Ovary (tissue), 9 donors: ENCODE data around the gene TCTA. TPM values are rescaled to one million over a fixed set of nuclear protein-coding genes. Genes with fewer than 3 reads are reported as not detected.

ENCODE experiments used
- DNase-seq, 5 donors: peaks; one replicate each; pipeline ENCODE4 v3.0.0-alpha.2; 2019 to 2020
- H3K27ac ChIP-seq, 2 donors: fragments of 200-600 bp; one replicate each; pipeline versions ENCODE4 v1.5.1 to v1.8.0; 2019 to 2022
- H3K27me3 ChIP-seq: fragments of 200-600 bp; one replicate; pipeline ENCODE4 v1.8.0; 2022
- H3K36me3 ChIP-seq: fragments of 200-600 bp; sonication (generic); one replicate; pipeline ENCODE4 v1.5.1; 2019
- H3K4me1 ChIP-seq: one replicate; pipeline ENCODE4 v1.8.1; 2013; ENCODE audit warnings: mild to moderate bottlenecking, moderate library complexity; ENCODE audit not compliant: insufficient read depth
- H3K4me3 ChIP-seq: fragments of 200-600 bp; sonication (generic); one replicate; pipeline ENCODE4 v1.5.1; 2017
- H3K9me3 ChIP-seq, 2 donors: fragments of 200-600 bp in 1 of 2; sonication (generic) in 1 of 2; one replicate each; pipeline versions ENCODE4 v1.5.1 to v1.8.1; 2013 to 2019; ENCODE audit warnings: mild to moderate bottlenecking in 1 of 2, moderate library complexity in 1 of 2
- EP300 ChIP-seq: sonication (generic); formaldehyde crosslinking; IDR thresholded peaks from one replicate; pipeline ENCODE4 v1.6.1; 2017; ENCODE audit warnings: antibody characterized with exemption
- POLR2A ChIP-seq: fragments of 450-650 bp; IDR thresholded peaks from one replicate; pipeline ENCODE4 v1.6.1; 2017; ENCODE audit warnings: antibody characterized with exemption, mild to moderate bottlenecking, moderate library complexity
- WGBS, 3 donors: extraction: QIAGEN DNeasy Blood & Tissue Kit in 1 of 3; methylation state at CpG; one replicate each; pipeline versions ENCODE4 v1.1.5 to v1.1.7; 2013 to 2017; 5-methylcytosine and 5-hydroxymethylcytosine counted together
- intact Hi-C, 4 donors: fragments of 100-400 bp; cut with DNase I; formaldehyde crosslinking; loops; one replicate each; pipeline versions ENCODE4 v1.11.0 to v1.15.1; 2022 to 2023
- polyA plus RNA-seq, 2 donors: library from polyadenylated mRNA; stranded (reverse); fragments of 200-250 nt in 1 of 2; fragments of 350-450 nt in 1 of 2; fragmentation: Illumina TruSeq in 1 of 2; extraction: RNeasy Lipid Tissue Mini Kit (QIAGEN cat#74804) in 1 of 2; gene quantifications; one replicate each; pipeline ENCODE4 v1.2.3, GENCODE V29; 2013 to 2014
- total RNA-seq, 7 donors: library from RNA; depleted of rRNA in 2 of 7; stranded (reverse); fragments of >200 nt in 2 of 7; fragmentation: NEBNext Ultra II Directional in 3 of 7; extraction: Animal tissue kit (Norgen Biotek cat#: 25700) in 3 of 7; gene quantifications; one replicate each; pipeline versions ENCODE4 v1.1.0 to v1.2.4, GENCODE V29; 2016 to 2023
- TF ChIP-seq, protein P1 (sequence below), 3 donors: fragments of 450-650 bp in 2 of 3; fragments of 200-600 bp in 1 of 3; IDR thresholded peaks; one replicate each; pipeline versions ENCODE4 v1.5.1 to v1.8.0; 2016 to 2022; ENCODE audit warnings: antibody characterized with exemption in 3 of 3, mild to moderate bottlenecking in 1 of 3
- donor health status: DM: no; HTN: no; CAD: no; lungs with moderate emphysema.
- donor health status: DM: no; HTN: no; CAD: no.
- donor health status: Bipolar disorder and iron deficiency.
- donor health status: DM: yes; HTN: yes; CAD: no.
- donor health status: DM: no; HTN: no; CAD: no.
- donor health status: DM: yes; HTN: yes; CAD: no.

Gene TCTA
- total and polyA plus RNA-seq, 9 donors, result 22.4 to 63.0 (median 29.6) TPM

GRCh38 chr3:49461443-49462171 is 49.4 kb downstream of the TCTA start:
- TF ChIP-seq, protein P1, sequence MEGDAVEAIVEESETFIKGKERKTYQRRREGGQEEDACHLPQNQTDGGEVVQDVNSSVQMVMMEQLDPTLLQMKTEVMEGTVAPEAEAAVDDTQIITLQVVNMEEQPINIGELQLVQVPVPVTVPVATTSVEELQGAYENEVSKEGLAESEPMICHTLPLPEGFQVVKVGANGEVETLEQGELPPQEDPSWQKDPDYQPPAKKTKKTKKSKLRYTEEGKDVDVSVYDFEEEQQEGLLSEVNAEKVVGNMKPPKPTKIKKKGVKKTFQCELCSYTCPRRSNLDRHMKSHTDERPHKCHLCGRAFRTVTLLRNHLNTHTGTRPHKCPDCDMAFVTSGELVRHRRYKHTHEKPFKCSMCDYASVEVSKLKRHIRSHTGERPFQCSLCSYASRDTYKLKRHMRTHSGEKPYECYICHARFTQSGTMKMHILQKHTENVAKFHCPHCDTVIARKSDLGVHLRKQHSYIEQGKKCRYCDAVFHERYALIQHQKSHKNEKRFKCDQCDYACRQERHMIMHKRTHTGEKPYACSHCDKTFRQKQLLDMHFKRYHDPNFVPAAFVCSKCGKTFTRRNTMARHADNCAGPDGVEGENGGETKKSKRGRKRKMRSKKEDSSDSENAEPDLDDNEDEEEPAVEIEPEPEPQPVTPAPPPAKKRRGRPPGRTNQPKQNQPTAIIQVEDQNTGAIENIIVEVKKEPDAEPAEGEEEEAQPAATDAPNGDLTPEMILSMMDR (IDR thresholded peaks at IDR 0.05), result no peak
- TF ChIP-seq EP300, result no peak
- no peak for TF ChIP-seq POLR2A
- Histone ChIP-seq H3K4me3 (no peak overlapping the region), H3K36me3 (no peaks in the 10 kb centered on the region), H3K4me1 (peaks cover 12% of the 10 kb centered on the region), H3K27me3 (no peaks in the 10 kb centered on the region), H3K27ac (no peak overlapping the region), H3K9me3 (no peaks in the 10 kb centered on the region)
- WGBS, 3 donors, result 11 to 20% (median 15%) methylated on average over 1 of the region's 1 CpG
- no peak for DNase-seq
- intact Hi-C loops, result loop anchor here in 1 of 4 donors (10.0 kb wide), 1 partner anchor 47 kb away; the partner anchor contains the start of genes RHOA and TCTA

DNA sequence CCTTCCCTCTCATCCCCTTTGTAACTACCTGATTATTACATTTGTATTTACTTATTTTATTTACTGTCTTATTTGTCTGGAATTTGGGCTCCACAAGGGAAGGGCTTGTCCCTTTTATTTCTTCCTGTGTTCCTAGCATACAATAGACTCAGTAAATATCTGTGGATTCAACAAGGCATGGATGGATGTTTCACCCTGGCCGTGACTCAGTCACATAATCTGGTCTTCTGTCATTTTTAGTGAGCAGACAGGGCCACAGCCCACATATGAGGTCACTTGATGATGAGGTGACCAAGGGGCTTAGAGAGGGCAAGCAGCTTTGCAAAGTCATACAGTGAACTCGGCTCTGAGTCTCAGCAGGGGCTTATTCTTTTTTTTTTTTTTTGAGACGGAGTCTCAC is 50.0 kb downstream of the TCTA start:
- Histone ChIP-seq H3K4me3 (no peak overlapping the region), H3K4me1 (peaks cover 12% of the 10 kb centered on the region), H3K27me3 (no peaks in the 10 kb centered on the region), H3K27ac (no peak overlapping the region), H3K36me3 (no peaks in the 10 kb centered on the region), H3K9me3 (no peaks in the 10 kb centered on the region)
- DNase-seq, result no peak
- intact Hi-C loops, result loop anchor here in 1 of 4 donors (10.0 kb wide), 1 partner anchor 47 kb away; the partner anchor contains the start of genes RHOA and TCTA
- 62 to 64% (median 63%) methylated on average over 3 of the region's 3 CpGs for WGBS, 3 donors
- no peak for TF ChIP-seq EP300
- TF ChIP-seq, protein P1 (IDR thresholded peaks at IDR 0.05), result no peak

GRCh38 chr3:49465270-49466034 is 53.2 kb downstream of the TCTA start:
- no peaks in the 10 kb centered on the region for H3K36me3 ChIP-seq
- no peak for DNase-seq
- H3K27me3 ChIP-seq, result no peaks in the 10 kb centered on the region
- no peaks in the 10 kb centered on the region for H3K9me3 ChIP-seq
- intact Hi-C loops, result loop anchor here in 1 of 4 donors (10.0 kb wide), 1 partner anchor 51 kb away; the partner anchor contains the start of genes RHOA and TCTA
- H3K27ac ChIP-seq, result peak overlapping the region in 1 of 2 donors; percentile 40
- no peak overlapping the region for H3K4me3 ChIP-seq
- H3K4me1 ChIP-seq, result peaks cover 16% of the 10 kb centered on the region
- WGBS, 3 donors, result 83 to 84% (median 83%) methylated on average over 18 of the region's 18 CpGs
- TF ChIP-seq POLR2A, result no peak
- no peak for TF ChIP-seq EP300
- TF ChIP-seq, protein P1 (IDR thresholded peaks at IDR 0.05), result no peak

Other genes with a start within 250 kb of the TCTA start
- 10 to 100 TPM; 24.8 to 39.0 (median 32.7) TPM for gene CCDC71, start 246.1 kb upstream of the TCTA start, total RNA-seq
- gene CCDC71, start 246.1 kb upstream of the TCTA start, polyA plus RNA-seq, result 10 to 100 TPM in 1 of 2 donors, 1 to 10 TPM in 1; 6.9 to 30.9 TPM
- gene KLHDC8B, start 240.8 kb upstream of the TCTA start, total RNA-seq, result 100 to 1,000 TPM in 5 of 7 donors, 10 to 100 TPM in 2; 67.1 to 244 (median 131) TPM
- 100 to 1,000 TPM in 1 of 2 donors, 10 to 100 TPM in 1; 84.6 to 109 TPM for gene KLHDC8B, start 240.8 kb upstream of the TCTA start, polyA plus RNA-seq
- gene C3orf62, start 135.2 kb upstream of the TCTA start, total RNA-seq, result 10 to 100 TPM in 1 of 7 donors, 1 to 10 TPM in 6; 1.3 to 11.1 (median 6.6) TPM
- gene C3orf62, start 135.2 kb upstream of the TCTA start, polyA plus RNA-seq, result 1 to 10 TPM; 5.0 to 7.9 TPM
- gene USP4, start 72.4 kb upstream of the TCTA start, total RNA-seq, result 10 to 100 TPM; 12.5 to 71.7 (median 52.5) TPM
- 10 to 100 TPM; 27.2 to 76.5 TPM for gene USP4, start 72.4 kb upstream of the TCTA start, polyA plus RNA-seq
- gene GPX1, start 54.1 kb upstream of the TCTA start, total RNA-seq, result 100 to 1,000 TPM; 114 to 207 (median 152) TPM
- gene GPX1, start 54.1 kb upstream of the TCTA start, polyA plus RNA-seq, result 100 to 1,000 TPM in 1 of 2 donors, 10 to 100 TPM in 1; 28.1 to 192 TPM
- 100 to 1,000 TPM; 293 to 563 (median 439) TPM for gene RHOA, start 447 bp upstream of the TCTA start, total RNA-seq
- 100 to 1,000 TPM; 297 to 878 TPM for gene RHOA, start 447 bp upstream of the TCTA start, polyA plus RNA-seq
- 10 to 100 TPM in 3 of 7 donors, 1 to 10 TPM in 4; 6.4 to 15.0 (median 9.9) TPM for gene AMT, start 10.1 kb downstream of the TCTA start, total RNA-seq
- gene AMT, start 10.1 kb downstream of the TCTA start, polyA plus RNA-seq, result 10 to 100 TPM; 12.1 to 23.7 TPM
- 10 to 100 TPM in 5 of 7 donors, 1 to 10 TPM in 2; 4.8 to 23.0 (median 17.2) TPM for gene NICN1, start 16.9 kb downstream of the TCTA start, total RNA-seq
- gene NICN1, start 16.9 kb downstream of the TCTA start, polyA plus RNA-seq, result 10 to 100 TPM; 11.9 to 16.7 TPM
- 10 to 100 TPM; 22.1 to 90.7 (median 61.8) TPM for gene DAG1, start 57.8 kb downstream of the TCTA start, total RNA-seq
- 10 to 100 TPM; 35.5 to 43.1 TPM for gene DAG1, start 57.8 kb downstream of the TCTA start, polyA plus RNA-seq
- 1 to 10 TPM in 2 of 7 donors, under 1 TPM in 5; 0.12 to 3.5 (median 0.83) TPM for gene BSN, start 142.1 kb downstream of the TCTA start, total RNA-seq
- under 1 TPM; 0.13 to 0.41 TPM for gene BSN, start 142.1 kb downstream of the TCTA start, polyA plus RNA-seq